ENCODE results near the gene GTPBP1. TPM values are rescaled to one million over a fixed set of nuclear protein-coding genes. Genes with fewer than 3 reads are reported as not detected.
A peak's percentile ranks its signal among the peaks of the same experiment; 100 is the strongest.

The GTPBP1 gene
- total RNA-seq, 3 donors from 2014 or later (not counting 1 experiment from before 2014, with no cell fraction given): 236 to 259 (median 249) TPM

DNA sequence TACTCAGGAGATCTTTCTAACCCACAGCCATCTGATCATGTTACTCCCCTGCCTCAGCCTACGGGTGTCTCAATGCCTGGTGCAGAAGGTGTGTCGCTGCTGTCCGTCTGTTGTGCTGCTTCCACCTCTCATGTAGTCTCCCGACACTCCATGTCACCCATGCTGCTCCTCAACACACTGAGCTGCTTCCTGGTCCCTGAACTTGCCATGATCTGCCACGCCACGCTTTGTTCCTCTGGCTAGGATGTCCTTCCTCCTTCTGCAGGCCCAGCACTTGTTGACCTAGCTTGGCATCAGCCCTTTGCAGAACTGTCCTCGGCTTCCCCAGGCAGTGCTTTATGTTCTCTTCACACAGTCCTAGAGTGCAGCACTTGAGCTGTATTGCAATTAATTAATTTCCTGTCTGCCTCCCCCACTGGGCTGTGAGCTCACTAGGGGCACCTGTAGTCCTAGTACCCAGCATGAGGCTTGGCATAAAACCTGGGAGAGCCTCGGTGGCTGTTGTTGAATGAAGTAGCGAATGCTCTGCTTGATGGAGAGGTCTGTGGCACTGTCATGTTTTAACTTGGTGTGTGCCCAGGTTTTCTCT, 9.5 kb downstream of the GTPBP1 start:
- no peaks in the 10 kb centered on the region for H3K27me3 ChIP-seq (ENCODE audit: control insufficient read depth, insufficient read depth, low read length)
- DNase-seq: no peak
- Mint-ChIP-seq H3K27ac (peak overlapping the region in 1 of 2 donors; percentile 10), H3K27me3 (ENCODE audit: low read depth in 2 of 2) (no peaks in the 10 kb centered on the region), H3K4me3 (no peak overlapping the region), H3K9me3 (no peaks in the 10 kb centered on the region), H3K36me3 (no peaks in the 10 kb centered on the region), H3K4me1 (peaks cover 58 to 60% of the 10 kb centered on the region in 2 donors)
- TF ChIP-seq, protein P1, sequence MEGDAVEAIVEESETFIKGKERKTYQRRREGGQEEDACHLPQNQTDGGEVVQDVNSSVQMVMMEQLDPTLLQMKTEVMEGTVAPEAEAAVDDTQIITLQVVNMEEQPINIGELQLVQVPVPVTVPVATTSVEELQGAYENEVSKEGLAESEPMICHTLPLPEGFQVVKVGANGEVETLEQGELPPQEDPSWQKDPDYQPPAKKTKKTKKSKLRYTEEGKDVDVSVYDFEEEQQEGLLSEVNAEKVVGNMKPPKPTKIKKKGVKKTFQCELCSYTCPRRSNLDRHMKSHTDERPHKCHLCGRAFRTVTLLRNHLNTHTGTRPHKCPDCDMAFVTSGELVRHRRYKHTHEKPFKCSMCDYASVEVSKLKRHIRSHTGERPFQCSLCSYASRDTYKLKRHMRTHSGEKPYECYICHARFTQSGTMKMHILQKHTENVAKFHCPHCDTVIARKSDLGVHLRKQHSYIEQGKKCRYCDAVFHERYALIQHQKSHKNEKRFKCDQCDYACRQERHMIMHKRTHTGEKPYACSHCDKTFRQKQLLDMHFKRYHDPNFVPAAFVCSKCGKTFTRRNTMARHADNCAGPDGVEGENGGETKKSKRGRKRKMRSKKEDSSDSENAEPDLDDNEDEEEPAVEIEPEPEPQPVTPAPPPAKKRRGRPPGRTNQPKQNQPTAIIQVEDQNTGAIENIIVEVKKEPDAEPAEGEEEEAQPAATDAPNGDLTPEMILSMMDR (IDR thresholded peaks at IDR 0.05): no peak
- no peaks in the 10 kb centered on the region for H3K9me3 ChIP-seq (ENCODE audit: control insufficient read depth, insufficient read depth, low read length)
- H3K4me3 ChIP-seq (ENCODE audit: low read length): no peak overlapping the region
- 89% methylated on average over 9 of the region's 9 CpGs for WGBS (ENCODE audit: insufficient coverage)
- intact Hi-C loops (cut with micrococcal nuclease): no loop called here
- H3K36me3 ChIP-seq (ENCODE audit: control insufficient read depth, insufficient read depth, low read length): peaks cover 37% of the 10 kb centered on the region
- ATAC-seq: no peak
- H3K27ac ChIP-seq (ENCODE audit: low read length): no peak overlapping the region
- peaks cover 4% of the 10 kb centered on the region for H3K4me1 ChIP-seq (ENCODE audit: control insufficient read depth, insufficient read depth, low read length)

DNA sequence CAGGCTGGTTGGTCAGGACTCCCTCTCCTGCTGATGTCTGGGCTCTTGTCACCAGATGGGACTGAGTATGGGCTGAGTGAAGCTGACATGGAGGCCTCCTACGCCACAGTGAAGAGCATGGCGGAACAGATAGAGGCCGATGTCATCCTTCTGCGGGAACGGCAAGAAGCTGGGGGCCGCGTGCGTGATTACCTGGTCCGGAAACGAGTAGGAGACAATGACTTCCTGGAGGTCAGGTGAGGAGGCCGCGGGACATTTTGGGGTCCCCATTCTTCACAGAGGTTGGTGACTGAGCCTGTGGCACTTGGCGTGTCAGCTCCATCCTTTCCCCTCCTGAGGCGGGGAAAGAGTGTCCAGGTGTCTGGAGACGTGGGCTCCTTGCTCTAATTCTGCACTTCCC, 10.1 kb downstream of the GTPBP1 start:
- H3K4me3 Mint-ChIP-seq: no peak overlapping the region
- no peaks in the 10 kb centered on the region for H3K27me3 ChIP-seq (ENCODE audit: control insufficient read depth, insufficient read depth, low read length)
- no peak overlapping the region for H3K27ac Mint-ChIP-seq
- H3K4me3 ChIP-seq (ENCODE audit: low read length): no peak overlapping the region
- 96% methylated on average over 15 of the region's 15 CpGs for WGBS (ENCODE audit: insufficient coverage)
- peaks cover 54 to 55% of the 10 kb centered on the region in 2 donors for H3K4me1 Mint-ChIP-seq
- H3K36me3 Mint-ChIP-seq: no peaks in the 10 kb centered on the region
- H3K36me3 ChIP-seq (ENCODE audit: control insufficient read depth, insufficient read depth, low read length): peaks cover 37% of the 10 kb centered on the region
- no peaks in the 10 kb centered on the region for H3K9me3 Mint-ChIP-seq
- intact Hi-C loops (cut with micrococcal nuclease): no loop called here
- H3K9me3 ChIP-seq (ENCODE audit: control insufficient read depth, insufficient read depth, low read length): no peaks in the 10 kb centered on the region
- peaks cover 4% of the 10 kb centered on the region for H3K4me1 ChIP-seq (ENCODE audit: control insufficient read depth, insufficient read depth, low read length)
- H3K27ac ChIP-seq (ENCODE audit: low read length): no peak overlapping the region
- DNase-seq (no peak), ATAC-seq (no peak)
- H3K27me3 Mint-ChIP-seq (ENCODE audit: low read depth in 2 of 2): no peaks in the 10 kb centered on the region
- TF ChIP-seq, protein P1 (IDR thresholded peaks at IDR 0.05): no peak

DNA sequence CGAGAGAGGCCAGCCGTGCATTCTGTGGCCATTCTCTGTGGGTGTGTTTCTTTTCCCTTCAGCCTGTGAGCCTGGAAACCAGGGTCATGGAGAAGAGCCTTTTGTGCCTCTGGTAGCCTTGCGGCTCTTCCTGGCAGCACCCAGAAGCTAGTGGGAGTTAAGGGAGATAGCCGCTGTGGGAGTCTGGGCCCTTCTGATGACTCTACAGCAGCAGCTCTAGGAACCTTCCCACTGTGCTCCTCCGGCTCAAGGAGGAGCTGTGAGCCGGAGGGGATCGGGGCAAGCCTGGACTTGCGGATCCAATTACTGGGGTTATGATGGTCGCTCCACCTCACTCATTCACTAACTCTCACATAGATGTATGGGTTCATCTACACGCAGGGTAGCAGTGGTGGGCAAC, 10.5 kb downstream of the GTPBP1 start:
- intact Hi-C loops (cut with micrococcal nuclease): no loop called here
- TF ChIP-seq, protein P1 (IDR thresholded peaks at IDR 0.05): no peak
- Mint-ChIP-seq H3K27me3 (ENCODE audit: low read depth in 2 of 2) (no peaks in the 10 kb centered on the region), H3K4me1 (peaks cover 50 to 51% of the 10 kb centered on the region in 2 donors), H3K27ac (peak overlapping the region; percentile 42 to 48), H3K36me3 (no peaks in the 10 kb centered on the region), H3K9me3 (no peaks in the 10 kb centered on the region), H3K4me3 (no peak overlapping the region)
- no peak for ATAC-seq
- WGBS (ENCODE audit: insufficient coverage): 97% methylated on average over 10 of the region's 10 CpGs
- Histone ChIP-seq H3K4me1 (ENCODE audit: control insufficient read depth, insufficient read depth, low read length) (peaks cover 4% of the 10 kb centered on the region), H3K4me3 (ENCODE audit: low read length) (no peak overlapping the region), H3K9me3 (ENCODE audit: control insufficient read depth, insufficient read depth, low read length) (no peaks in the 10 kb centered on the region), H3K27ac (ENCODE audit: low read length) (no peak overlapping the region), H3K27me3 (ENCODE audit: control insufficient read depth, insufficient read depth, low read length) (no peaks in the 10 kb centered on the region), H3K36me3 (ENCODE audit: control insufficient read depth, insufficient read depth, low read length) (peaks cover 38% of the 10 kb centered on the region)
- no peak for DNase-seq

DNA sequence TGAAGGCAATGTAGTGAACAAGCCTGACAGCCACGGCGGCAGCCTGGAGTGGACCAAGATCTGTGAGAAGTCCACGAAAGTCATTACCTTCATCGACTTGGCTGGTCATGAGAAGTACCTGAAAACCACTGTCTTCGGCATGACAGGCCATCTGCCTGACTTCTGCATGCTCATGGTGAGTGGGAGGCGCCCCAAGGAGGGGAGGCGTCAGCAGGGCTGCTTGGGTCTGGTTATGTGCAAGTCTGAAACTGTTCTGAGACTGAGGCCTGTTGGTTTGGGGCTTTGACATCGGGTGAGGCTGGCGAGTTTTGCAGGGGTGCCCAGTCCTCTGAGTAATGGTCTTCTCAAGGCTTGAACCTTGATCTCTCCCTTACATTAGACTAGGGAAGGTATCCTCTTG, 11.1 kb downstream of the GTPBP1 start:
- H3K4me1 Mint-ChIP-seq: peaks cover 47 to 54% of the 10 kb centered on the region in 2 donors
- H3K27ac Mint-ChIP-seq: peak overlapping the region; percentile 42 to 48
- no peaks in the 10 kb centered on the region for H3K9me3 Mint-ChIP-seq
- Histone ChIP-seq H3K4me1 (ENCODE audit: control insufficient read depth, insufficient read depth, low read length) (peaks cover 4% of the 10 kb centered on the region), H3K36me3 (ENCODE audit: control insufficient read depth, insufficient read depth, low read length) (peaks cover 43% of the 10 kb centered on the region), H3K27me3 (ENCODE audit: control insufficient read depth, insufficient read depth, low read length) (no peaks in the 10 kb centered on the region), H3K27ac (ENCODE audit: low read length) (no peak overlapping the region), H3K4me3 (ENCODE audit: low read length) (no peak overlapping the region), H3K9me3 (ENCODE audit: control insufficient read depth, insufficient read depth, low read length) (no peaks in the 10 kb centered on the region)
- H3K4me3 Mint-ChIP-seq: no peak overlapping the region
- intact Hi-C loops (cut with micrococcal nuclease): no loop called here
- 93% methylated on average over 9 of the region's 9 CpGs for WGBS (ENCODE audit: insufficient coverage)
- TF ChIP-seq, protein P1 (IDR thresholded peaks at IDR 0.05): no peak
- ATAC-seq: no peak
- no peaks in the 10 kb centered on the region for H3K27me3 Mint-ChIP-seq (ENCODE audit: low read depth in 2 of 2)
- no peaks in the 10 kb centered on the region for H3K36me3 Mint-ChIP-seq
- no peak for DNase-seq
